GM19455 (cell line): ENCODE measurements around the gene NPEPPS.

Experiments used
- ATAC-seq: cut with Tn5 transposase; IDR thresholded peaks from one replicate; pipeline ENCODE4 v1.9.1; 2021; ENCODE audit not compliant: unreplicated experiment

Gene NPEPPS

DNA sequence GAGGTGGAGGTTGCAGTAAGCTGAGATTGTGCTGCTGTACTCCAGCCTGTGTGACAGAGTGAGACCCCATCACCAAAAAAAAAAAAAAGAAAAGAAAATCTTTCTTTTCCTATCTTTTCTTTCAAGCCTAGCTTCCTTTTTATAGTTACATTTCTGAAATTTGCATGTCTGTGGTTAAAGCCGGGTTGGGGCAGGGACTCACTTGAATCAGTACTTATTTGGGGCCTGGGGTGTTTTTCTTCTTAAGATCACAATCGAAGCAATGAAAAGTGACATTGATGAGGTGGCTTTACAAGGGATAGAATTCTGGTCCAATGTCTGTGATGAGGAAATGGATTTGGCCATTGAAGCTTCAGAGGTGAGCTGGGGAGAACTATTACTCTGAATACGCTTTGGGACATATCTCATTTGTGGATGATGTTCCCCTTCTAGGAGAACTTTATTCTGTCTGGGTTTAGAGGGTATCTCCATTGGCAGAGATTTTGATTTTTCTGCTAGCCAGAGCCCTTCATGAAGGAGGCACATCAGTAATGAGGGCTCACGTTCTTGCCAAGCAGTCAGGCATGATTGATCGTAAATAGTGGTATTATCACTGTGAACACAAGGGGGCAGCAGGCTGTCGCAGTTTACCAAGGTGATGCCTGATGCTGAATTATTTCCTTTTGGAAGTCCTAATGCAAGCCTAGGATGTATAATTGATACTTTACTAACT, 133.2 kb downstream of the NPEPPS start:
- ATAC-seq: no peak

DNA sequence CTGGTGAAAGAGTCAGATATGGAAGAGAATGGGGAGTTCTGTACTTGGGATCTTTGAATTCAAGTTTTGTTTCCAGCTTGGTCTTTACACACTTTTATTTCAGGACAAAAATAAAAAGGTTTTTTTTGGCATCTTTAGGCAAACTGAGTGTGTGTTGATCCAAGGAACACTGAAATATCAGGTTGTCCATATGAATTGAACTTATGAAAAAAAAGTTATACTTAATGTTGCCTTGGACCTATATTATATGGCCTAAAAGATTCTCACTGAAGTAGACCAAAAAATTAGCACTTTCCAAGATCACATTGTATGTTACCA, 133.7 kb downstream of the NPEPPS start:
- ATAC-seq: no peak

- ATAC-seq: no peak
Measured at GRCh38 chr17:47665655-47666054, 134.7 kb downstream of the NPEPPS start.

- no peak for ATAC-seq
Measured at GRCh38 chr17:47669081-47669480, 138.2 kb downstream of the NPEPPS start.

DNA sequence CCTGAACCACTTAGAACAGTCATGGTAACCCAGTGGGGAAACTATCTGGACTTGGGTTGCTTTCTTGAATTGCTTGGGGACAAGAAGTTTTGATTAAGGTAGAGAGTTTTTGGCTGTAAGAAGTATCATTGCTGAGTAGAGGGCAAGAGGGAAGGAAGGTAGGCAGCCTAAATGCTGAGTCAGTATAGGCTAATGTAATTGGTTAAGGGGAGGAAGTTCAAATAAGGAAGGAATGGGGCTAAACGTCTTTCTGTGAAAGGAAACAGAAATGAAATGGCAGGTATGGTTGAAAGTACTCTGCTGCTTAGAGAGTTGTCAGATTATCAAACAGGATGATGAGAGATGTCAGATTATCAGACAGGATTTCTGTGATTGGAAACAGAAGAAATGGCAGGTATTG, 139.2 kb downstream of the NPEPPS start:
- ATAC-seq: no peak
